SH-SY5Y (cell line): ENCODE measurements around the gene NFKBIE.

ENCODE experiments used
- GATA2 ChIP-seq: IDR thresholded peaks from 2 replicates; pipeline ENCODE4 v1.6.1; 2011; ENCODE audit warnings: mild to moderate bottlenecking, low read depth, low read length
- GATA3 ChIP-seq: IDR thresholded peaks from 2 replicates; pipeline ENCODE4 v1.6.1; 2011; ENCODE audit warnings: low read depth, mild to moderate bottlenecking, low read length, moderate library complexity

DNA sequence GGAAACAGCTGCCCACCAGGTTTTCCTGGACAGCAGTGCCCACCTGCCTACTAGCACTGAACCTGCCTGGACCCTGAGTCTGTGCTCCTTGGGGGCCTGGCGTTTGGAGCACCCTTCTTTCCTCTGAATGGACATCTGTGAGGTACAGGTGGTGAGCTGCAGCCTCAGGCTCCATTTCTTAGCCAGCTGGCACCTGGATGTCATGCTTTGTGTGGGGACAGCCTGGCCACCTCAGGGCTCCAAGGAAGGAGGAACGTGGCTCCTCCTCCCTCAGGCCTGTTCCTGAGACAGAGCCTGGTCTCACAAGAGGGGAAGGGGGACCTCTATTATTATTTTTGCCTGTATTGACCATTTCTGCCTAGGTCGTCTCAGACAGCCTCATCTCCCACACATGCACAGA, 13.0 kb upstream of the NFKBIE start:
- TF ChIP-seq GATA2 (no peak), GATA3 (no peak)
